ENCODE data around the gene KREMEN1.

The KREMEN1 gene

DNA sequence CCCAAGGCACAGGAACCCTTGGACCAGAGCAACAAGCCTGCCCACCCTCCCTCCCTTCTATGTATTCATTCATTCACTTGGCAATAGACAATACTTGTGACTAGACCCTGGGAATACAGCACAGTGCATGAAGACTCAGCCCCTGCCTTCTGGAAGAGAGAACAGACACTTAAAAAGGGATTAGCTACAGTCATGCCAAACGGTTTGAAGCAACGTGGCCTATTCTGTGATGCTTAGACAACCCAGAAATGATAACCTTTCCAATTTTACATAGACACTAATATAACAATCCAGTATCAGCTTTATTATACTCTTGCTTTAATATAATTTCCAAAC is 52.6 kb downstream of the KREMEN1 start:
- TF ChIP-seq, protein P1, sequence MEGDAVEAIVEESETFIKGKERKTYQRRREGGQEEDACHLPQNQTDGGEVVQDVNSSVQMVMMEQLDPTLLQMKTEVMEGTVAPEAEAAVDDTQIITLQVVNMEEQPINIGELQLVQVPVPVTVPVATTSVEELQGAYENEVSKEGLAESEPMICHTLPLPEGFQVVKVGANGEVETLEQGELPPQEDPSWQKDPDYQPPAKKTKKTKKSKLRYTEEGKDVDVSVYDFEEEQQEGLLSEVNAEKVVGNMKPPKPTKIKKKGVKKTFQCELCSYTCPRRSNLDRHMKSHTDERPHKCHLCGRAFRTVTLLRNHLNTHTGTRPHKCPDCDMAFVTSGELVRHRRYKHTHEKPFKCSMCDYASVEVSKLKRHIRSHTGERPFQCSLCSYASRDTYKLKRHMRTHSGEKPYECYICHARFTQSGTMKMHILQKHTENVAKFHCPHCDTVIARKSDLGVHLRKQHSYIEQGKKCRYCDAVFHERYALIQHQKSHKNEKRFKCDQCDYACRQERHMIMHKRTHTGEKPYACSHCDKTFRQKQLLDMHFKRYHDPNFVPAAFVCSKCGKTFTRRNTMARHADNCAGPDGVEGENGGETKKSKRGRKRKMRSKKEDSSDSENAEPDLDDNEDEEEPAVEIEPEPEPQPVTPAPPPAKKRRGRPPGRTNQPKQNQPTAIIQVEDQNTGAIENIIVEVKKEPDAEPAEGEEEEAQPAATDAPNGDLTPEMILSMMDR (conservative IDR thresholded peaks at IDR 0.05; ENCODE audit: low read length), result no peak
- no peak for DNase-seq (ENCODE audit: low read depth)
- H3K4me3 ChIP-seq (ENCODE audit: low read length), result no peak overlapping the region

DNA sequence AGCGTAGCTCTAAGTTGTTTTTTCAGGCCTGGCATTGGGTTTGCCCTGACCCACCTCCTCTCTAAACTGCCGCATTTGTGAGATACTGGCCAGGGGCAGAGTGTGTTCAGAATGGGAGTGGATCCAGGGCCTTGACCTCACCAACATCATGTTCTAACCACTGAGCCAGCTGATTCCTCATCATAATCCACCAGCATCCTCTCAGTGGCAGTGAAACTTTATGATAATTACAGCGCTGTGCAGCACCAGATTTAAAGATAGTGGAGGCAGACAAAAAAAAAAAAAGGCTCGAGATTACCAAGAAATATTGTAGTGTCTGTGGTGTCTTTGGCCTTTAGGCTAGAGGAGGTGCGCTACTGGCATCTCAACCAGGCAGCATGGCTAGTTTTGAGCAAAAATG is 53.0 kb downstream of the KREMEN1 start:
- DNase-seq (ENCODE audit: low read depth), result no peak
- H3K4me3 ChIP-seq (ENCODE audit: low read length), result no peak overlapping the region
- TF ChIP-seq, protein P1 (conservative IDR thresholded peaks at IDR 0.05; ENCODE audit: low read length), result no peak

GRCh38 chr22:29126670-29127395 is 54.0 kb downstream of the KREMEN1 start:
- no peak for DNase-seq (ENCODE audit: low read depth)
- H3K4me3 ChIP-seq (ENCODE audit: low read length), result no peak overlapping the region
- TF ChIP-seq, protein P1 (conservative IDR thresholded peaks at IDR 0.05; ENCODE audit: low read length), result no peak

- H3K4me3 ChIP-seq (ENCODE audit: low read length), result no peak overlapping the region
- TF ChIP-seq, protein P1 (conservative IDR thresholded peaks at IDR 0.05; ENCODE audit: low read length), result no peak
- DNase-seq (ENCODE audit: low read depth), result peak; percentile 78
These were observed 56.3 kb downstream of the KREMEN1 start for GRCh38 chr22:29128891-29129807.

- TF ChIP-seq, protein P1 (conservative IDR thresholded peaks at IDR 0.05; ENCODE audit: low read length), result no peak
- H3K4me3 ChIP-seq (ENCODE audit: low read length), result no peak overlapping the region
These were observed 56.9 kb downstream of the KREMEN1 start for GRCh38 chr22:29129808-29130140.

GRCh38 chr22:29130476-29130875 is 57.6 kb downstream of the KREMEN1 start:
- H3K4me3 ChIP-seq (ENCODE audit: low read length), result no peak overlapping the region
- DNase-seq (ENCODE audit: low read depth), result peak; percentile 21
- TF ChIP-seq, protein P1 (conservative IDR thresholded peaks at IDR 0.05; ENCODE audit: low read length), result no peak

More at GRCh38 chr22:29129808-29130140, 56.9 kb downstream of the KREMEN1 start:
- DNase-seq (ENCODE audit: low read depth), result no peak
